ENCODE data around the gene TIMELESS. TPM values are rescaled to one million over a fixed set of nuclear protein-coding genes. Genes with fewer than 3 reads are reported as not detected.

Gene TIMELESS
- total RNA-seq, 4 donors from 2014 or later, result 6.9 to 16.4 (median 11.4) TPM

GRCh38 chr12:56479625-56480024 is 30.4 kb upstream of the TIMELESS start:
- intact Hi-C loops (cut with DNase I), result no loop called here
- H3K36me3 ChIP-seq, result peaks cover 0 to 5% (median 0%) of the 10 kb centered on the region in 3 donors
- no peak for TF ChIP-seq CTCF (IDR thresholded peaks at IDR 0.05)
- TF ChIP-seq POLR2A (IDR thresholded peaks at IDR 0.05), result no peak

GRCh38 chr12:56477521-56478225 is 28.4 kb upstream of the TIMELESS start:
- TF ChIP-seq CTCF (IDR thresholded peaks at IDR 0.05) (no peak), POLR2A (IDR thresholded peaks at IDR 0.05) (no peak)
- no peaks in the 10 kb centered on the region for H3K27me3 ChIP-seq
- H3K27ac ChIP-seq, result no peak overlapping the region
- intact Hi-C loops (cut with DNase I), result no loop called here
- peaks cover 0 to 19% (median 0%) of the 10 kb centered on the region in 3 donors for H3K36me3 ChIP-seq
- no peaks in the 10 kb centered on the region for H3K9me3 ChIP-seq
- no peak overlapping the region for H3K4me3 ChIP-seq
- DNase-seq, result no peak
- no peaks in the 10 kb centered on the region for H3K4me1 ChIP-seq
- 82 to 85% methylated on average over 6 of the region's 6 CpGs for WGBS, 2 donors

More at GRCh38 chr12:56479625-56480024, 30.4 kb upstream of the TIMELESS start:
- Histone ChIP-seq H3K27ac (no peak overlapping the region), H3K4me3 (no peak overlapping the region), H3K9me3 (no peaks in the 10 kb centered on the region), H3K27me3 (no peaks in the 10 kb centered on the region), H3K4me1 (no peaks in the 10 kb centered on the region)
- WGBS, 2 donors, result 90 to 91% methylated on average over 7 of the region's 7 CpGs
- DNase-seq, result no peak

GRCh38 chr12:56476972-56477432 is 27.8 kb upstream of the TIMELESS start:
- intact Hi-C loops (cut with DNase I), result no loop called here
- no peak overlapping the region for H3K4me3 ChIP-seq
- H3K9me3 ChIP-seq, result no peaks in the 10 kb centered on the region

GRCh38 chr12:56476143-56476542 is 26.9 kb upstream of the TIMELESS start:
- no peak for TF ChIP-seq CTCF (IDR thresholded peaks at IDR 0.05)
- no peak for TF ChIP-seq POLR2A (IDR thresholded peaks at IDR 0.05)
- no peak for DNase-seq
- H3K9me3 ChIP-seq, result no peaks in the 10 kb centered on the region
- intact Hi-C loops (cut with DNase I), result no loop called here
- 75 to 76% methylated on average over 6 of the region's 6 CpGs for WGBS, 2 donors
- peaks cover 0 to 2% (median 0%) of the 10 kb centered on the region in 3 donors for H3K4me1 ChIP-seq
- peaks cover 0 to 31% (median 0%) of the 10 kb centered on the region in 3 donors for H3K36me3 ChIP-seq
- no peaks in the 10 kb centered on the region for H3K27me3 ChIP-seq
- no peak overlapping the region for H3K27ac ChIP-seq
- no peak overlapping the region for H3K4me3 ChIP-seq

More at GRCh38 chr12:56476972-56477432, 27.8 kb upstream of the TIMELESS start:
- no peak for TF ChIP-seq CTCF (IDR thresholded peaks at IDR 0.05)
- TF ChIP-seq POLR2A (IDR thresholded peaks at IDR 0.05), result no peak
- no CpG with 5 or more reads among the region's 1 CpG for WGBS, 2 donors
- Histone ChIP-seq H3K4me1 (no peaks in the 10 kb centered on the region), H3K27me3 (no peaks in the 10 kb centered on the region), H3K36me3 (peaks cover 0 to 26% (median 0%) of the 10 kb centered on the region in 3 donors), H3K27ac (no peak overlapping the region)
- no peak for DNase-seq

- Histone ChIP-seq H3K9me3 (no peaks in the 10 kb centered on the region), H3K4me3 (no peak overlapping the region), H3K27me3 (no peaks in the 10 kb centered on the region), H3K36me3 (peaks cover 0 to 43% (median 0%) of the 10 kb centered on the region in 3 donors), H3K27ac (no peak overlapping the region), H3K4me1 (peaks cover 3 to 19% (median 6%) of the 10 kb centered on the region in 3 donors)
- no peak for DNase-seq
- TF ChIP-seq POLR2A (IDR thresholded peaks at IDR 0.05) (no peak), CTCF (IDR thresholded peaks at IDR 0.05) (no peak)
- intact Hi-C loops (cut with DNase I), result no loop called here
- WGBS, 2 donors, result 91 to 96% methylated on average over 4 to 9 of the region's 9 CpGs
Observed at GRCh38 chr12:56474389-56474788, 25.2 kb upstream of the TIMELESS start.

All from esophagus squamous epithelium (tissue), 5 donors.